ENCODE data around the gene KCNK2.

KCNK2 gene

DNA sequence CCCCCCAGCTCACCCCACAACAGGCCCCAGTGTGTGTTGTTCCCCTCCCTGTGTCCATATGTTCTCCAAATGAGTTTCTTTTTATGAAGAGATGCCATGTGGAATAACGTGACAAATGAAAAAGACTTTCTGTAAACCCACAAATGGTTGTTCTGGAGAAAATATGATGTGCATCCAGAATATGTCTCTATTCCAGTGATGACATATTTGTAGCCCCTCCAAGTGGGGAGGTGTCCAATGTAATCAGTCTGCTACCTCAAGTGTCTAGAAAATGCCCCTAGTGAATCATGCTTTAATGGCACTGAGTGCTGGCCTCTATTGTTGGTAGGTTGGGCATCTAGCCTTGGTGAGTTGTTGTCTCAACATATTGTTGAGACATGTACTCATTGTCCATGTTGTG, 179.6 kb downstream of the KCNK2 start:
- Histone ChIP-seq H3K27me3 (ENCODE audit: insufficient read depth, low read length, poor library complexity) (no peaks in the 10 kb centered on the region), H3K9ac (ENCODE audit: low read depth, low read length) (no peak overlapping the region), H3K4me1 (ENCODE audit: insufficient read depth, low read length) (no peaks in the 10 kb centered on the region), H3K4me2 (ENCODE audit: insufficient read depth, low read length) (no peak overlapping the region), H3K27ac (ENCODE audit: low read length) (no peak overlapping the region), H4K20me1 (ENCODE audit: insufficient read depth, low read length) (no peaks in the 10 kb centered on the region), H3K36me3 (ENCODE audit: insufficient read depth, low read length) (no peaks in the 10 kb centered on the region), H3K4me3 (ENCODE audit: low read depth in 1 of 2, low read length in 2 of 2) (no peak overlapping the region), H2AFZ (ENCODE audit: low read depth, low read length) (no peak overlapping the region), H3K9me3 (ENCODE audit: insufficient read depth, low read length, severe bottlenecking) (no peaks in the 10 kb centered on the region), H3K79me2 (ENCODE audit: insufficient read depth, low read length) (no peaks in the 10 kb centered on the region)
- ATAC-seq (ENCODE audit: insufficient read depth, low read depth) (no peak), DNase-seq (no peak)
- TF ChIP-seq EZH2 (IDR thresholded peaks at IDR 0.05; ENCODE audit: borderline replicate concordance, low read depth, low read length, severe bottlenecking): no peak
- TF ChIP-seq, protein P1, sequence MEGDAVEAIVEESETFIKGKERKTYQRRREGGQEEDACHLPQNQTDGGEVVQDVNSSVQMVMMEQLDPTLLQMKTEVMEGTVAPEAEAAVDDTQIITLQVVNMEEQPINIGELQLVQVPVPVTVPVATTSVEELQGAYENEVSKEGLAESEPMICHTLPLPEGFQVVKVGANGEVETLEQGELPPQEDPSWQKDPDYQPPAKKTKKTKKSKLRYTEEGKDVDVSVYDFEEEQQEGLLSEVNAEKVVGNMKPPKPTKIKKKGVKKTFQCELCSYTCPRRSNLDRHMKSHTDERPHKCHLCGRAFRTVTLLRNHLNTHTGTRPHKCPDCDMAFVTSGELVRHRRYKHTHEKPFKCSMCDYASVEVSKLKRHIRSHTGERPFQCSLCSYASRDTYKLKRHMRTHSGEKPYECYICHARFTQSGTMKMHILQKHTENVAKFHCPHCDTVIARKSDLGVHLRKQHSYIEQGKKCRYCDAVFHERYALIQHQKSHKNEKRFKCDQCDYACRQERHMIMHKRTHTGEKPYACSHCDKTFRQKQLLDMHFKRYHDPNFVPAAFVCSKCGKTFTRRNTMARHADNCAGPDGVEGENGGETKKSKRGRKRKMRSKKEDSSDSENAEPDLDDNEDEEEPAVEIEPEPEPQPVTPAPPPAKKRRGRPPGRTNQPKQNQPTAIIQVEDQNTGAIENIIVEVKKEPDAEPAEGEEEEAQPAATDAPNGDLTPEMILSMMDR (IDR thresholded peaks at IDR 0.05; ENCODE audit: borderline replicate concordance, extremely low read depth, low read length, poor library complexity, severe bottlenecking): no peak

DNA sequence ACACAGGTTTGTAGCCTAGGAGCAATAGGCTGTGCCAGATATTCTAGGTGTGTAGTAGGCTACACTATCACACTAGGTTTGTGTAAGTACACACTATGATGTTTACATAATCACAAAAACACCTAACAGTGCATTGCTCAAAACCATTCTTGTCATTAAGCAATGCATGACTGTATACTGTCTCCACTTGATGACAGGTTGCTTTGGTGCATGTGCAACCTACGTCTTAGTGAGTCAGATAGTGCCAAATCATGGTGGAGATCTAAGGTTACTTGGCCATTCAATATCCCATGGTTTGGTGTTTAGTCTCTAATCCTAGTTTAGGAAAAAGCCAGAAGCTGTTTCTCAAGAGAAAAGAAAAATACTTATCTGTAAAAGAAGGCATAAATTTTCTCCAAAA, 181.1 kb downstream of the KCNK2 start:
- H3K4me3 ChIP-seq (ENCODE audit: low read depth in 1 of 2, low read length in 2 of 2): no peak overlapping the region
- ATAC-seq (ENCODE audit: insufficient read depth, low read depth) (no peak), DNase-seq (no peak)
- H3K27ac ChIP-seq (ENCODE audit: low read length): no peak overlapping the region
- no peak overlapping the region for H3K9ac ChIP-seq (ENCODE audit: low read depth, low read length)
- no peaks in the 10 kb centered on the region for H3K4me1 ChIP-seq (ENCODE audit: insufficient read depth, low read length)
- H3K9me3 ChIP-seq (ENCODE audit: insufficient read depth, low read length, severe bottlenecking): no peaks in the 10 kb centered on the region
- no peak overlapping the region for H2AFZ ChIP-seq (ENCODE audit: low read depth, low read length)
- no peaks in the 10 kb centered on the region for H3K79me2 ChIP-seq (ENCODE audit: insufficient read depth, low read length)
- H3K4me2 ChIP-seq (ENCODE audit: insufficient read depth, low read length): no peak overlapping the region
- TF ChIP-seq EZH2 (IDR thresholded peaks at IDR 0.05; ENCODE audit: borderline replicate concordance, low read depth, low read length, severe bottlenecking): no peak
- TF ChIP-seq, protein P1 (IDR thresholded peaks at IDR 0.05; ENCODE audit: borderline replicate concordance, extremely low read depth, low read length, poor library complexity, severe bottlenecking): no peak
- H3K36me3 ChIP-seq (ENCODE audit: insufficient read depth, low read length): no peaks in the 10 kb centered on the region
- no peaks in the 10 kb centered on the region for H3K27me3 ChIP-seq (ENCODE audit: insufficient read depth, low read length, poor library complexity)
- H4K20me1 ChIP-seq (ENCODE audit: insufficient read depth, low read length): no peaks in the 10 kb centered on the region

DNA sequence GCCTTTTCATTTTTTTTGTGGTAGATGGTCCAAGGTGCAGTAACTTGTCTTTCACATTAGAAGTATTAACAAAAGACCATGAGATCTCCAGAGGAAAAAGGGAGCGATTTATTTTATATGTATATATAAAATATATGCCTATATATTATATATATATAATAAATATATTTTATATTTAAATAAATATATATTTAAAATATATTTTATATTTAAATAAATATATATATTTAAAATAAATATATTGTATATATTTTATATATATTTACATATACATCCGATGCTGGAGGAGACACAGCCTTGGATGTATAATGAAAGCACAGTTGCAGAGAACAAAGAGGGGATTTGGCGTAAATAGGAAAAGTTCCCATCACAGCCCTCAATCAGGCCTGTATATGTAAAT, 182.1 kb downstream of the KCNK2 start:
- Histone ChIP-seq H3K27me3 (ENCODE audit: insufficient read depth, low read length, poor library complexity) (no peaks in the 10 kb centered on the region), H3K27ac (ENCODE audit: low read length) (no peak overlapping the region), H2AFZ (ENCODE audit: low read depth, low read length) (no peak overlapping the region), H3K4me1 (ENCODE audit: insufficient read depth, low read length) (no peaks in the 10 kb centered on the region), H3K4me3 (ENCODE audit: low read depth in 1 of 2, low read length in 2 of 2) (no peak overlapping the region), H3K79me2 (ENCODE audit: insufficient read depth, low read length) (no peaks in the 10 kb centered on the region), H3K4me2 (ENCODE audit: insufficient read depth, low read length) (no peak overlapping the region), H3K9me3 (ENCODE audit: insufficient read depth, low read length, severe bottlenecking) (no peaks in the 10 kb centered on the region), H3K36me3 (ENCODE audit: insufficient read depth, low read length) (no peaks in the 10 kb centered on the region), H3K9ac (ENCODE audit: low read depth, low read length) (no peak overlapping the region), H4K20me1 (ENCODE audit: insufficient read depth, low read length) (no peaks in the 10 kb centered on the region)
- TF ChIP-seq, protein P1 (IDR thresholded peaks at IDR 0.05; ENCODE audit: borderline replicate concordance, extremely low read depth, low read length, poor library complexity, severe bottlenecking): no peak
- ATAC-seq (ENCODE audit: insufficient read depth, low read depth) (no peak), DNase-seq (no peak)

DNA sequence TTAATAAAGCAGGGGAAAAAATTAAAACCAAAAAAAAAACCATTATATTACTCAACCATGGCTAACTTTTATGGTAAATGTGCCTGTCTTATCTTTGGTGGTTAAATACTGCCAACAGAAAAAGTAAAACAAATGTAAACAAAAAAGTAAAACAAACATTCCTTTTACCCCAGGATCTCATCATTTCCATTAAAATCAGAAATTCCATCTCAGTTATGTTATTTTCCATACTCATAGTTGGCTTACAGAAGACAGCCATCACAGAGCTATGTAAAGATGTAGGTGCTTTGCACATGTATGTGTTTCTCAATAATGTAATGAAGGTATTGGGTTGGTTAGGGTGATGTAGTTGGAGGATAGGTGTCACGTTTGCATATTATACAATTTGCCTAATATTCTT, 185.0 kb downstream of the KCNK2 start:
- no peaks in the 10 kb centered on the region for H3K9me3 ChIP-seq (ENCODE audit: insufficient read depth, low read length, severe bottlenecking)
- H4K20me1 ChIP-seq (ENCODE audit: insufficient read depth, low read length): no peaks in the 10 kb centered on the region
- H3K9ac ChIP-seq (ENCODE audit: low read depth, low read length): no peak overlapping the region
- DNase-seq (no peak), ATAC-seq (ENCODE audit: insufficient read depth, low read depth) (no peak)
- TF ChIP-seq, protein P1 (IDR thresholded peaks at IDR 0.05; ENCODE audit: borderline replicate concordance, extremely low read depth, low read length, poor library complexity, severe bottlenecking): no peak
- H3K27me3 ChIP-seq (ENCODE audit: insufficient read depth, low read length, poor library complexity): no peaks in the 10 kb centered on the region
- H3K27ac ChIP-seq (ENCODE audit: low read length): no peak overlapping the region
- no peaks in the 10 kb centered on the region for H3K4me1 ChIP-seq (ENCODE audit: insufficient read depth, low read length)
- no peaks in the 10 kb centered on the region for H3K79me2 ChIP-seq (ENCODE audit: insufficient read depth, low read length)
- no peak overlapping the region for H3K4me3 ChIP-seq (ENCODE audit: low read depth in 1 of 2, low read length in 2 of 2)
- H2AFZ ChIP-seq (ENCODE audit: low read depth, low read length): no peak overlapping the region
- H3K4me2 ChIP-seq (ENCODE audit: insufficient read depth, low read length): no peak overlapping the region
- H3K36me3 ChIP-seq (ENCODE audit: insufficient read depth, low read length): no peaks in the 10 kb centered on the region
